ENCODE results near the gene ROR2. TPM values are rescaled to one million over a fixed set of nuclear protein-coding genes. Genes with fewer than 3 reads are reported as not detected.

Gene ROR2
- total RNA-seq, 3 donors from 2014 or later (not counting 1 experiment from before 2014, with no cell fraction given): 1.7 TPM; not detected in 2

DNA sequence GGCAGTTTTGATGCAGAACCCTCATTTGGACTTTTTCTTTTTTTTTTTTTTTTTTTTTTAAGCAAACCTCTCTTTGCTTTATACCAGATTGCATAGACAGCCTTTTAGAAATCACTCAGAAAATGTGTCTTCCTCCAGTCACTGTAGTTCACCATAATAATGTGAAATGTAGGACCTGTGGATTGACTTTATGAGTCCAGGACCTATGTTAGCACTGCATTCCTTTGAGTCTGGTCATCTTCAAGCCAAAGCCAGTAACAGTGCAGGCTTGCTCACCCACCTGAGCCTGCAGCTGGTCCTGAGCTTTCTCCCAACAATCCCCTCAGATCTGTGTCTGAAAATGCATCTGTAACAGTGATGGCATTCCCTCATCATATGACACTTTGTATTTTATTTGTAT is 415.7 kb downstream of the ROR2 start:
- Mint-ChIP-seq H3K9me3 (no peaks in the 10 kb centered on the region), H3K4me1 (no peaks in the 10 kb centered on the region), H3K27ac (no peak overlapping the region), H3K27me3 (ENCODE audit: low read depth in 2 of 2) (peaks cover 7 to 8% of the 10 kb centered on the region in 2 donors), H3K4me3 (no peak overlapping the region), H3K36me3 (no peaks in the 10 kb centered on the region)
- Histone ChIP-seq H3K27ac (ENCODE audit: low read length) (no peak overlapping the region), H3K9me3 (ENCODE audit: control insufficient read depth, insufficient read depth, low read length) (no peaks in the 10 kb centered on the region), H3K4me1 (ENCODE audit: control insufficient read depth, insufficient read depth, low read length) (no peaks in the 10 kb centered on the region), H3K4me3 (ENCODE audit: low read length) (no peak overlapping the region), H3K36me3 (ENCODE audit: control insufficient read depth, insufficient read depth, low read length) (no peaks in the 10 kb centered on the region), H3K27me3 (ENCODE audit: control insufficient read depth, insufficient read depth, low read length) (no peaks in the 10 kb centered on the region)
- TF ChIP-seq CTCF (IDR thresholded peaks at IDR 0.05): no peak
- intact Hi-C loops (cut with micrococcal nuclease): no loop called here
- ATAC-seq: no peak
- DNase-seq: no peak

DNA sequence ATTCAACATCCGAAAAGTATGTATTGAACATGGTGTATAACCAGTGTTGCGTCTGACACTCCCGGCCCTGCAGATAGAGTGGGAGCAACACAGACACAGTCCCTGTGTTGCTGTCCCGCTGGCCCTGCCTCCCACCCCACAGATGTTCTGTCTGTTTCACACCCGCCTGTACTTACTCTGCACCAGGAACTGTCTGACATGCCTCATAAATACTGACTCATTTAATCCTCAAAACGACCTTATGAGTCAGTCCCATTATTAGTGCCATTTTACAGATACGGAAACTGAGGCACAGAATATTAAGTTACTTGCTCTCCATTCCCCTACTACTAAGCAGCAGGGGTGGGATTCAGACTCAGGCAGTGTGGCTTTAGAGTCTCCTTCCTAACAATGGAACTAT is 416.6 kb downstream of the ROR2 start:
- Histone ChIP-seq H3K27ac (ENCODE audit: low read length) (no peak overlapping the region), H3K4me1 (ENCODE audit: control insufficient read depth, insufficient read depth, low read length) (no peaks in the 10 kb centered on the region), H3K36me3 (ENCODE audit: control insufficient read depth, insufficient read depth, low read length) (no peaks in the 10 kb centered on the region), H3K4me3 (ENCODE audit: low read length) (no peak overlapping the region), H3K9me3 (ENCODE audit: control insufficient read depth, insufficient read depth, low read length) (no peaks in the 10 kb centered on the region), H3K27me3 (ENCODE audit: control insufficient read depth, insufficient read depth, low read length) (no peaks in the 10 kb centered on the region)
- Mint-ChIP-seq H3K4me3 (no peak overlapping the region), H3K9me3 (no peaks in the 10 kb centered on the region), H3K27me3 (ENCODE audit: low read depth in 2 of 2) (peaks cover 7 to 8% of the 10 kb centered on the region in 2 donors), H3K4me1 (no peaks in the 10 kb centered on the region), H3K27ac (no peak overlapping the region), H3K36me3 (no peaks in the 10 kb centered on the region)
- TF ChIP-seq CTCF (IDR thresholded peaks at IDR 0.05): no peak
- ATAC-seq (no peak), DNase-seq (no peak)
- 83% methylated on average over 7 of the region's 7 CpGs for WGBS (ENCODE audit: insufficient coverage)
- intact Hi-C loops (cut with micrococcal nuclease): no loop called here

- no peak overlapping the region for H3K27ac ChIP-seq (ENCODE audit: low read length)
- no peaks in the 10 kb centered on the region for H3K9me3 ChIP-seq (ENCODE audit: control insufficient read depth, insufficient read depth, low read length)
- no peak overlapping the region for H3K4me3 ChIP-seq (ENCODE audit: low read length)
- H3K4me1 ChIP-seq (ENCODE audit: control insufficient read depth, insufficient read depth, low read length): no peaks in the 10 kb centered on the region
- WGBS (ENCODE audit: insufficient coverage): 100% methylated on average over 1 of the region's 3 CpGs
- no peaks in the 10 kb centered on the region for H3K9me3 Mint-ChIP-seq
- DNase-seq: no peak
- no peak overlapping the region for H3K4me3 Mint-ChIP-seq
- intact Hi-C loops (cut with micrococcal nuclease): no loop called here
- no peaks in the 10 kb centered on the region for H3K36me3 Mint-ChIP-seq
- H3K36me3 ChIP-seq (ENCODE audit: control insufficient read depth, insufficient read depth, low read length): no peaks in the 10 kb centered on the region
- no peaks in the 10 kb centered on the region for H3K4me1 Mint-ChIP-seq
- H3K27me3 Mint-ChIP-seq (ENCODE audit: low read depth in 2 of 2): peaks cover 10 to 17% of the 10 kb centered on the region in 2 donors
- no peak for TF ChIP-seq CTCF (IDR thresholded peaks at IDR 0.05)
- H3K27me3 ChIP-seq (ENCODE audit: control insufficient read depth, insufficient read depth, low read length): no peaks in the 10 kb centered on the region
- ATAC-seq: no peak
- no peak overlapping the region for H3K27ac Mint-ChIP-seq
Observed at GRCh38 chr9:91532325-91532724, 417.7 kb downstream of the ROR2 start.

GRCh38 chr9:91530829-91531228 is 419.2 kb downstream of the ROR2 start:
- no peaks in the 10 kb centered on the region for H3K36me3 ChIP-seq (ENCODE audit: control insufficient read depth, insufficient read depth, low read length)
- Mint-ChIP-seq H3K4me3 (no peak overlapping the region), H3K27ac (no peak overlapping the region), H3K27me3 (ENCODE audit: low read depth in 2 of 2) (peaks cover 11 to 32% of the 10 kb centered on the region in 2 donors), H3K4me1 (no peaks in the 10 kb centered on the region), H3K36me3 (no peaks in the 10 kb centered on the region), H3K9me3 (no peaks in the 10 kb centered on the region)
- H3K9me3 ChIP-seq (ENCODE audit: control insufficient read depth, insufficient read depth, low read length): no peaks in the 10 kb centered on the region
- no peak for DNase-seq
- intact Hi-C loops (cut with micrococcal nuclease): no loop called here
- no peaks in the 10 kb centered on the region for H3K4me1 ChIP-seq (ENCODE audit: control insufficient read depth, insufficient read depth, low read length)
- no peak overlapping the region for H3K27ac ChIP-seq (ENCODE audit: low read length)
- no peak overlapping the region for H3K4me3 ChIP-seq (ENCODE audit: low read length)
- no peaks in the 10 kb centered on the region for H3K27me3 ChIP-seq (ENCODE audit: control insufficient read depth, insufficient read depth, low read length)
- 36% methylated on average over 1 of the region's 2 CpGs for WGBS (ENCODE audit: insufficient coverage)
- ATAC-seq: no peak
- no peak for TF ChIP-seq CTCF (IDR thresholded peaks at IDR 0.05)

All from natural killer cell (primary cell).